ENCODE data around the gene ADAM21. TPM values are rescaled to one million over a fixed set of nuclear protein-coding genes. Genes with fewer than 3 reads are reported as not detected.
"Not testable (repeated sequence)": the region's sequence is repeated elsewhere in the genome, so short reads cannot be mapped to it uniquely, and the experiment has no call there.

Gene ADAM21
- total RNA-seq, 1 donor from 2014 or later = not detected

GRCh38 chr14:70472253-70473159 lies 20.5 kb downstream of the ADAM21 start:
- no peaks in the 10 kb centered on the region for H3K36me3 Mint-ChIP-seq (ENCODE audit: unreplicated experiment)
- no peak overlapping the region for H3K27ac Mint-ChIP-seq (ENCODE audit: unreplicated experiment)
- no peaks in the 10 kb centered on the region for H3K4me1 Mint-ChIP-seq (ENCODE audit: unreplicated experiment)
- DNase-seq (ENCODE audit: extremely low spot score, unreplicated experiment) = no peak
- no peaks in the 10 kb centered on the region for H3K27me3 Mint-ChIP-seq (ENCODE audit: unreplicated experiment)
- no peak overlapping the region for H3K4me3 Mint-ChIP-seq (ENCODE audit: unreplicated experiment)
- H3K9me3 Mint-ChIP-seq (ENCODE audit: unreplicated experiment) = peaks cover 9% of the 10 kb centered on the region
- TF ChIP-seq CTCF (IDR thresholded peaks at IDR 0.05) = no peak

DNA sequence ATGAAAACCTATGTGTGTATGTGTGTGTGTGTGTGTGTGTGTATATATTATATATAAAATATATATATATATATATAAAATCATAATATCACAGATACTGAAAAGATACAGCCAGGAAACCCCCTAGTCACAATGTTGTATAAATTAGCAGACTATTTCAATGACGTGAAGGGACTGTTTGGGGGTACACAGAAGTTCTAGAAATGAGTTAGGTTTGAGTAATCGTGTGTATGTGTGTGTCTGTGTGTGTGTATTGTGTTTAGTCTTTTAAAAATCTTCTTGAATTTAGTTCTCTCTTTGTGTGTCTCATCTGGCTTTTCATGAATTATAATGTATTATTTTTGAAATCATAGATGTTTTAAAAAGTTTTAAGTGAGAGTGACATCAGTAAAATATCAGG lies 21.9 kb downstream of the ADAM21 start:
- H3K4me3 Mint-ChIP-seq (ENCODE audit: unreplicated experiment) = no peak overlapping the region
- no peak overlapping the region for H3K27ac Mint-ChIP-seq (ENCODE audit: unreplicated experiment)
- H3K27me3 Mint-ChIP-seq (ENCODE audit: unreplicated experiment) = no peaks in the 10 kb centered on the region
- no peak for DNase-seq (ENCODE audit: extremely low spot score, unreplicated experiment)
- H3K9me3 Mint-ChIP-seq (ENCODE audit: unreplicated experiment) = peaks cover 8% of the 10 kb centered on the region
- no peak for TF ChIP-seq CTCF (IDR thresholded peaks at IDR 0.05)
- no peaks in the 10 kb centered on the region for H3K36me3 Mint-ChIP-seq (ENCODE audit: unreplicated experiment)
- H3K4me1 Mint-ChIP-seq (ENCODE audit: unreplicated experiment) = no peaks in the 10 kb centered on the region

- H3K27ac Mint-ChIP-seq (ENCODE audit: unreplicated experiment); H3K9me3 Mint-ChIP-seq (ENCODE audit: unreplicated experiment); H3K27me3 Mint-ChIP-seq (ENCODE audit: unreplicated experiment); H3K4me3 Mint-ChIP-seq (ENCODE audit: unreplicated experiment); H3K4me1 Mint-ChIP-seq (ENCODE audit: unreplicated experiment); DNase-seq (ENCODE audit: extremely low spot score, unreplicated experiment); H3K36me3 Mint-ChIP-seq (ENCODE audit: unreplicated experiment): not testable (repeated sequence)
Measured at GRCh38 chr14:70475459-70475858, 23.5 kb downstream of the ADAM21 start.

DNA sequence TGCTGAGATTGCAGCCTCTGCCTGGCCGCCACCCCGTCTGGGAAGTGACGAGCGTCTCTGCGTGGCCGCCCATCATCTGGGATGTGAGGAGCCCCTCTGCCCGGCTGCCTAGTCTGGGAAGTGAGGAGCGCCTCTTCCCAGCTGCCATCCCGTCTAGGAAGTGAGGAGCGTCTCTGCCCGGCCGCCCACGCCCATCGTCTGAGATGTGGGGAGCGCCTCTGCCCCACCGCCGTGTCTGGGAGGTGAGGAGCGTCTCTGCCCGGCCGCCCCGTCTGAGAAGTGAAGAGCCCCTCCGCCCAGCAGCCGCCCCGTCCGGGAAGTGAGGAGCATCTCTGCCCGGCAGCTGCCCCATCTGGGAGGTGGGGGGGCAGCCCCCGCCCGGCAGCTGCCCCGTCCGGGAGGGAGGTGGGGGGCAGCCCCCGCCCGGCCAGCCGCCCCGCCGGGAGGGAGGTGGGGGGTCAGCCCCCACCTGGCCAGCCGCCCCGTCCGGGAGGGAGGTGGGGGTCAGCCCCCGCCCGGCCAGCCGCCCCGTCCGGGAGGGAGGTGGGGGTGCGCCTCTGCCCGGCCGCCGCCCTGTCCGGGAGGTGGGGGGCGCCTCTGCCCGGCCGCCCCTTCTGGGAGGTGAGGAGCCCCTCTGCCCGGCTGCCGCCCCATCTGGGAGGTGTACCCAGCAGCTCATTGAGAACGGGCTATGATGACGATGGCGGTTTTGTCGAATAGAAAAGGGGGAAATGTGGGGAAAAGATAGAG lies 25.6 kb downstream of the ADAM21 start:
- H3K27me3 Mint-ChIP-seq (ENCODE audit: unreplicated experiment); DNase-seq (ENCODE audit: extremely low spot score, unreplicated experiment): not testable (repeated sequence)

DNA sequence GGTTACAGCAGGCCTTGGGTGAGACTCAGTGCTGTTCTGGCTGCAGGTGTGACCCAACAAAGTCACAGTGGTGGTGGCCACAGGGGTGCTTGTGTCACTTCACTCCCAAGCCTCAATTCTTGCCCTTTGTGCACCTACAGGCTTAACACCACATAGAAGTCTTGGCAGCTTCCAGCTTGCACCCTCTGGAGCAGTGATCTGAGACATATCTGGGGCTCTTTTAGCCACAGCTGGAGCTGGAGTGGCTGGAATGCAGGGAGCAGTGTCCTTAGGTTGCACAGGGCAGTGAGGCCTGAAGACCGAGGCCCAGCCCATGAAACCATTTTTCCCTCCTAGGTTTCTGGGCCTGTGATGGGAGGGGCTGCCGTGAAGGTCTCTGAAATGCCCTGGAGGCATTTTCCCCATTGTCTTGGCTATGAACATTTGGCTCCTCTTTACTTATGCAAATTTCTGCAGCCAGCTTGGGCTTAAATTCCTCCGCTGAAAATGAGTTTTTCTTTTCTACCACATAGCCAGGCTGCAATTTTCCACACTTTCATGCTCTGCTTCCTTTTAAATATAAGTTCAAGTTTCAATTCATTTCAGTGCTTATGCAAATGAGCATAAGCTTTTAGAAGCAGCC lies 37.7 kb downstream of the ADAM21 start:
- TF ChIP-seq CTCF (IDR thresholded peaks at IDR 0.05) = no peak
- H3K9me3 Mint-ChIP-seq (ENCODE audit: unreplicated experiment) = peaks cover 37% of the 10 kb centered on the region
- no peak overlapping the region for H3K27ac Mint-ChIP-seq (ENCODE audit: unreplicated experiment)
- H3K36me3 Mint-ChIP-seq (ENCODE audit: unreplicated experiment) = peaks cover 5% of the 10 kb centered on the region
- no peak for DNase-seq (ENCODE audit: extremely low spot score, unreplicated experiment)
- no peaks in the 10 kb centered on the region for H3K4me1 Mint-ChIP-seq (ENCODE audit: unreplicated experiment)
- H3K27me3 Mint-ChIP-seq (ENCODE audit: unreplicated experiment) = no peaks in the 10 kb centered on the region
- no peak overlapping the region for H3K4me3 Mint-ChIP-seq (ENCODE audit: unreplicated experiment)

More for the DNA sequence above, 25.6 kb downstream of the ADAM21 start:
- H3K4me1 Mint-ChIP-seq (ENCODE audit: unreplicated experiment); H3K4me3 Mint-ChIP-seq (ENCODE audit: unreplicated experiment); H3K9me3 Mint-ChIP-seq (ENCODE audit: unreplicated experiment); H3K36me3 Mint-ChIP-seq (ENCODE audit: unreplicated experiment); H3K27ac Mint-ChIP-seq (ENCODE audit: unreplicated experiment): not testable (repeated sequence)

Data from osteocyte (in vitro differentiated cells).